RKO (cell line): ENCODE results near the gene GEMIN7.

Source experiments
- DNase-seq: peaks from one replicate; pipeline ENCODE4 v3.0.0-alpha.2; 2016; ENCODE audit warnings: low spot score

The GEMIN7 gene

DNA sequence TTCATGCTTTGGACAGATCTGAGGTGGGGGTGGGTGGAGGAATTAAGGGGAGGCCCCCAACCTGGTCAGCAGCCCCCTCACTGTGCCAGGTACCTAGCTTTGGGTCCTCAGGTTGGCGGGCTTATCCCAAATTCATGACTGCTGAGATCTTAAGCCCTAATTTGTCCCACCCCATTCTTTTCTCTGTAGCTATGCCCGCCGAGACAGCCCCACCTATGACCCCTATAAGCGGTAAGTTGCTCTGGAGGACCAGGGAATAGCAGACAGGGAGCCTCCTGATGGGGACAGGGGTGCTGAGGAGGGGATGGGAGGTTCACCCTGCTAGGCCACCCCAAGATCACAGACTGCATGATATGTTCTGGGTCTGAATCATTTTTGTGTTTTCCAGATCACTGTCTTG is 17.1 kb upstream of the GEMIN7 start:
- no peak for DNase-seq

GRCh38 chr19:45063851-45064801 is 14.9 kb upstream of the GEMIN7 start:
- DNase-seq = no peak

- no peak for DNase-seq
Measured at GRCh38 chr19:45066921-45067661, 12.0 kb upstream of the GEMIN7 start.

- no peak for DNase-seq
Measured at GRCh38 chr19:45068041-45068440, 11.0 kb upstream of the GEMIN7 start.

DNA sequence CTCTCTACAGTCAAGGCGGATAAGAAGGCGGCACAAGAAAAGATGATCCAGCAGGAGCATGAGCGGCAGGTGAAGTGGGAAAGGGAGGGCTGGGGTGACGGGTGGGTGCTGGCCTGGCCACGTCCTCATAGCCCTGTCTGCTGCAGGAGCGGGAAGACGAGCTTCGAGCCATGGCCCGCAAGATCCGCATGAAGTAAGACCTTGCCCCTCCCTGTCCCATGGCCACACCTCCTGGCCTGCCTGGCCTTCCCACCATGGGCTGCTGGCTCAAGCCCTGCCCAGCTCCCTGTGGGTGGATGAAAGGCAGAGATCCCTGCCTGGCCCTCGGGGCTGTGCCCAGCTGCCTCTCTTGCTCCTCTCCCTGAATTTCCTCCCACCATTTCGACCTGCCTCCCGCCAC is 10.0 kb upstream of the GEMIN7 start:
- DNase-seq = no peak

DNA sequence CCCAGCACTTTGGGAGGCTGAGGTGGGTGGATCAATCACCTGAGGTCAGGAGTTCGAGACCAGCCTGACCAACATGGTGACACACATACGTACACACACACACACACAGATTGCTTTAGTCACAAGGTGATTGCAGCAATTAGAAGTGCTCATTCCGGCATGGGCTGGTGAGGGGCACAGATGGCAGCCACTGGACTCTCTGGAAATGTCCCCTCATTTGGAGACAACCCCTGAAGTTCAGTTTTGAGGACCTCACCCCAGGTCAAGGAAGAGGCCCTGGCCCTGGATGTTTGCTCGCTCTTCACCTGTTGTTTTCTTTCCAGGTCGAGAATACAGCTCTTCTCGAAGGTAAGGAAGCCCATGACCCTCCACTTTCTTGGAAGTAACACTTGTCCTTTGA is 8.8 kb upstream of the GEMIN7 start:
- DNase-seq = no peak

DNA sequence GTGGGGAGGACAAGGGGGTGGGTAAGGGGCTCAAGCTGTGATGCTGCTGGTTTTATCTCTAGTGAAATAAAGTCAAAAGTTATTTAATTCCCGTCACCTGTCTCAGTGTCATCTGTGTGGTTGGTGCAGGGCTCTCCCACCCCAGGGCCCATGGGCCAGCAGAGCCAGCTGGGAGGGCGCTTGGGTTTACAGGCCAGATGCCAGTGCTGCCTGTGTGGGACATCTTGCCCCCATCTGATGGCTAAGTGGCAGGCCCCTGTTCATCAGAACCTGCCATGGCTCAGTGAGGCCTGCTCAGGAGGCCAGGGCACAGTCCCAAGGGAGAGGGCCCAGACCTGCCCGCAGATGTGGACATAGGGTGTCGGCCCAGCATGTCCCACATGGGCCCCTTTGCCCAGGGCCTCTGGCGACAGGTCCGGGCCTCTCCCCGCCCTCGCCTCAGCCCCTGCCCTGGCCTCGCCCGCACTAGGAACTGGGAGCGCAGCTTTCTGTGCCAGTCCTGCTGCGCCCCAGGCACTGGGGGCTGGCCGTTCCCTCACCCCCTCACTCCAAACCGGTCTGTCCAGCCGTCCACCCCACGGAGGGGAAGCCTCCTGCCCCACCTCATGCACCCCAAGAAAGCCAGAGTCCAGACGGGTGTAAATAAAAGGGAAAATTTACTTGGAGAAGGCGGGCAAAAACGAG is 8.1 kb upstream of the GEMIN7 start:
- DNase-seq = no peak

GRCh38 chr19:45071545-45071938 is 7.5 kb upstream of the GEMIN7 start:
- no peak for DNase-seq

DNA sequence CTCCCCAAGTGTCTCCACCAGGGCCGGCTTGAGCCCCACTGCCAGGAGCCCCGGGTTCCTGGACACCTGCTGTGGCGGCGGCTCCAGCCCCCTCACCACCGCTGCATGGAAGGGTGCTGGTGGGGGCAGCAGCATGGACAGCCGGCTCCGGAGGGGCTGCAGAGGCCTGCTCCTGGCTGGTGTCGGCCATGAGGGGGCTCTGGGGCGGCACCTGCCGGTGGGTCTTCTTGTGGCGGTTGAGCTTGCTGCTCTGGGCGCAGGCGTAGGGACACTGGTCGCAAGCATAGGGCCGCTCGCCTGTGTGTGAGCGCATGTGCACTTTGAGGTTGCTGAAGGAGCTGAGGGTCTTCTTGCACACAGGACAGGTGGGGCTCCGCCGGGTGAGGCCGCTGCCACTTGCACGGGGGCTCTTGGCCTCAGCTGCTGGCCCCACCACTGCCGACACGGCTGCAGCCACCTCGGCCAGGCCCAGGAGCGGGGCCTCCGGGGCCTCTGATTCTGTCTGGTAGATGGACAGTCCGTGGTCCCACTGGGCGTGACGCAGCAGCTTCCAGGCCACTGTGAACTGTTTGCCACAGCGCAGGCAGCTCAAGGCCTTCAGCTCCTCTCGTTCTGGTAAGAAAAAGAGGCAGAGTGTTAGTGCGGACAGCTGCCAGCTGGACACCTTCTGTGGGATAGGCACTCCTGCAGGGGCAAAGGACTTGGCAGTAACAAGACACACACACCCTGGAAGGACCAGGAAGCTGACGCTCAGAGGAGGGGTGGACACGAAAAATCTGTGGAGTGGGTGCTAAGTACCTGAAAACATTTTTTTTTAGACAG is 6.9 kb upstream of the GEMIN7 start:
- DNase-seq = no peak

- DNase-seq = no peak
Measured at GRCh38 chr19:45074744-45075300, 4.2 kb upstream of the GEMIN7 start.

DNA sequence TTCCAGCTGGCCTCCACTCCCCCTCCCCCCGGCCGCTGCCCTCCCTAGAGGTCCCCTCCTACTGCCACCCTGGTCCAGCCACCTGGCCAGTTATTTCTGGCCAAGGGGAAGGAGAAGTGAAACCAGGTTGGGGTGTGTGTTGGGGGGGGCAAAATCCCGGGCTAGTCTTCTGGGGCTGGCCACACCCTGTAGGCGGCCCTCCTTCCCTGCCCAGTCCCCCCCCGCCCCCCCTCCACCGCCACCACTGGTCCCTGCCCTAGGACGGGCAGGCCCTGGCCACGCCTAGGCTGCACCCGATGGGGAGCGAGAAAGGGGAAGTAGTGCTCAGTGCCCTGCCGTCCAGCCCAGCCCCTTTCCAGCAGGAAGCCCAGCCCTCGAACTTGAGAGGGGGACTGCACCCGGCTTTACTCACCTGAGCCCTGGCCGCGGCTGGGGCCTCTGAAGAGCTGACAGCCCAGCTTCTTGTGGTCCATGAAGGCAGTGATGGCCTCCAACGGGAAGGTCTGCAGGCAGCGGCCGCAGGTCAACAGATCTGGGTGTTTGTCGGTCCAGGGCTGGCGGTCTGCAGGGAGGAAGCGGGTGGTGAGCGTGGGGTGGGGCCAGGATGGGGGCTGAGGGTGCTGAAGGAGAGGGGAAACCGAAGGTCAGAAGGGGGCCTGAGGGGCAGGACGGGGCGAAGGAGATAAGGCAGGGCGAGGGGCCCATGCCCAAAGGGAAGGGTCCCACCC is 3.6 kb upstream of the GEMIN7 start:
- DNase-seq = peak; percentile 82

- DNase-seq = peak; percentile 87
Measured at GRCh38 chr19:45076029-45076850, 2.8 kb upstream of the GEMIN7 start, which contains the start of gene ZNF296. Gene ZNF296 (minus strand): TSS chr19:45076478. CDS start chr19:45076373, 105 bp downstream.

- DNase-seq = no peak
Measured at GRCh38 chr19:45076851-45077730, 2.0 kb upstream of the GEMIN7 start.

DNA sequence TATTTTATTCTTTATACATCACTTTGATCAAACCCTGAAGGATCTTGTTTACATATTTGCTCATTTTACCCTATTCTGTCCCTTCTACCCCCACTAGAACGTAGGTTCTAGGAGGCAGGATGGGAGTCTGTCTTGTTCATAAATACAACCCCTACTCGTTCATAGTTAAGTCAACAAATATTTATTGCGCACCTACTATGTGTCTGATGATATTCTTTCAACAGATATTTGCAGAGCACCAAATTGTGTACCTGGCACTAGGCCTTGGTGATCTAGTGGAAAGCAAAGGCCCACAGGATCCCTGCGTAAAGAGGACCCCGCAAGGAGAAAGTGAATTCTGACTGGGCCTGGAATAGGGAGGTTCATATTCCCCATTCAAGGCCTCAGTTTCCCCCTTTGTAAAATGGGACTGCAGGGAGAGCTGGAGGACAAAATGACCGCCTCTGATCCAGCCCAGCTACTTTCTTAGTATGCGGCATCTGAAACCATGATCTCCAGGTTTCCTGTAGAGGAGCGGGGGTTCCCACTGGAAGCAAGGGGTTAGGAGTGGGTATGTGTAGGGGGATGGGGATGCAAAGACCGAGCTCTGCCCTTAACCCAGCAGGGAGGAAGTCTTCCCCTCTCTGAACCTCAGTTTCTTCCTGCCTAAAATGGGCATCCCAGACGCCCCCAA is 534 bp upstream of the GEMIN7 start:
- DNase-seq = no peak

DNA sequence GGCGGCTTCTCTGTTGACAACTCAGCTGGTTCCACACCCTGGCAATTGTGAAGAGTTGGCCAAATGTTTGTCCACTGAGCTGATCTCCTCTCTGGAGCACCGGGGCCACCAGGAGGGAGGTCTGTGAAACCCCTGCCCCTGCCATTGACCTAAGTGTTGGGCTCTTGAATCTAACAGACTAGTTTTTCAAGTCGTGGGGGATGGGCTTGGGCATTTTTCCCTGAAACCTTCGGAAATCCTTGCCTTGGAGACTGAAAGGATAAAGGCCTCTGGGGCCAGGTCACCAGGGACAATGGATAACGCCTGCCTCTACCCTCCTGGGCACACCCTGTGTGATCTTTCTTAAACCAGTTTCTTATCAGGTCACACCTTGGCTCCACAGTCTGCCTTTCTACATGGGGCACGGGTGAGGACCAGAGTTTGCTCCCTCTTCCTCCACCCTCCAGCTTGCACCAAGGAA is 881 bp downstream of the GEMIN7 start:
- no peak for DNase-seq

DNA sequence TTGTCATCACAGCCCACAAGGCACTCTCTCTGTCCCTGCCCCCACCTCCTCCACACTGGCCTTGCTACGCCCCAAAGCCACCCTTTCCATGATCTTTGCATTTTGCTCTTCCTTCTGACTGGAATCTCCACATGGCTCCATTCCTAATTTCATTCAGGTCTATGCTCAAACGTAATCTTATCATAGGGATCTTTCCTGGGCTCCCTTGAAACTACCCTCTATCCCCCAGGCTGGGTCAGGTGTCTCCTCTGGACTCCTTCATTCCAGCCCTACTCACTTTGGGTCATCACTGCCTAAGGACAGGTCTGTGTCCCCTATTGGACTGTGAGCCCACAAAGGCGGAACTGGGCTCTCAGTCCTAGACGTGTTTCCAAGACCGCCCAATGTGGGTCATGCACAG is 3.1 kb downstream of the GEMIN7 start:
- no peak for DNase-seq

DNA sequence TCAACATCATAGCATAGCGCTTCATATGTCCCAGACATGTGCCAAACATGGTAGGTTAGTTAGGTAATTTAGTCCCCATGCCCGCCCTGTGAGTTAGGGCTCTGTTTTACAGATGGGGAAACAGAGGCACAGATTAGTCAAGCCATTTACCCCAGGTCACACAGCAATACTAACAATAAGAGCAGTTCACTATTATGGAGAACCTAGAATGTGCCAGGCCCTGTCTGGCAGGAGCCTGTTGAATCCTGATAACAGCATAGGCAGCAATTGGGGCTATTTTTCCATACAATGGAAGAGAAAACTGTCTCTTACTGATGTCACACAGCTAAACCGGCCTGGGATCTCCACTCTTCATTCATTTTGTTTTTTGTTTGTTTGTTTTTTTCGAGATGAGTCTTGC is 7.4 kb downstream of the GEMIN7 start:
- no peak for DNase-seq

DNA sequence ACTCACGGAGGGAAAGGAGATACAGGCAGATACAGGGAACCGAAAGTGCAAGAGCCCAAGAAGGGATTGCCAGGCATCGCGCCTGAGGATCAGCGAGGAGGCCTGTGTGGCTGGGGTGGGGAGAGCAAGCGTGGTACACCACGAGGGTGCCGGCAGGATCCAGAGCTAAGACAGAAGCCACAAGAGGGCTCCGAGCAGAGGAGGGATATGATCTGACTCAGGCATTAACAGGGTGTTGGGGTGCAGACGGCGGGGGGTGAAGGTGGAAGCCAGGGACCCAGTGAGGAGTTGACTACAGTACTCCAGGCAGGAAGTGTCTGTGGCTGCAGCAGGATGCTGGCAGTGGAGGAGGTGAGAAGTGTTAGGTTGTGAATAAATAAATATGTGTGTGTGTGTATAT is 8.5 kb downstream of the GEMIN7 start:
- no peak for DNase-seq
